ENCODE measurements around the gene CCNL2. TPM values are rescaled to one million over a fixed set of nuclear protein-coding genes. Genes with fewer than 3 reads are reported as not detected.
"Not testable (repeated sequence)": the region's sequence is repeated elsewhere in the genome, so short reads cannot be mapped to it uniquely, and the experiment has no call there.

CCNL2 gene
- total and polyA plus RNA-seq, 2 of the 13 experiments (the other 11 are each of a cell fraction or from before 2014, with no cell fraction given) = 105 to 340 TPM

DNA sequence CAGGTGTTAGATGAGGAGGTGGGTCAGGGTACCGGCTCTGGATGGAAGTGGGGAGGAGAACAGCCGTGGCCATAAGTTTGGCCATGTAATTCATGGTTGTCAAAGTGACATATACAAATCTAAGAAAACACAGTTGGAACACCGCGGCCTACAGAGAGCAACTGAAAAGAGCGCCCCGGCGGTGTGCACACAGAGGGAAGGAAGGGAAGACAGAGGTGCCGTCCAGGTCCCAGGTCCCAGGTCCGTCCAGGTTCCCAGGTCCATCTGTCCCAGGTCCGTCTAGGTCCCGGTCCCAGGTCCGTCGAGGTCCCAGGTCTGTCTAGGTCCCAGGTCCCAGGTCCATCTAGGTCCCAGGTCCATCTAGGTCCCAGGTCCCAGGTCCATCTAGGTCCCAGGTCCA is 12.5 kb upstream of the CCNL2 start:
- intact Hi-C loops (cut with micrococcal nuclease; ENCODE audit: unreplicated experiment) = no loop called here

DNA sequence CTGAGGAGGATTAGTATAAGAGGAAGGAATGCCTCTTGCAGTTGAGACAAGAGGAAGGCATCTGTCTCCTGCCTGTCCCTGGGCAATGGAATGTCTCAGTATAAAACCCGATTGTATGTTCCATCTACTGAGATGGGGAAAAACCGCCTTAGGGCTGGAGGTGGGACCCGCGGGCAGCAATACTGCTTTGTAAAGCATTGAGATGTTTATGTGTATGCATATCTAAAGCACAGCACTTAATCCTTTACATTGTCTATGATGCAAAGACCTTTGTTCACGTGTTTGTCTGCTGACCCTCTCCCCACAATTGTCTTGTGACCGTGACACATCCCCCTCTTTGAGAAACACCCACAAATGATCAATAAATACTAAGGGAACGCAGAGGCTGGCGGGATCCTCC is 11.1 kb upstream of the CCNL2 start:
- H3K4me3 ChIP-seq (replicated peaks in 1 of 3; ENCODE audit: insufficient read depth in 1 of 3, low read depth in 2 of 3, low read length in 3 of 3); FAIRE-seq; H3K27ac ChIP-seq (ENCODE audit: extremely low read length, insufficient read depth, low read length); DNase-seq (ENCODE audit: low spot score); H3K9me3 ChIP-seq (ENCODE audit: low read length); H2AFZ ChIP-seq (ENCODE audit: low read length); H3K9ac ChIP-seq (ENCODE audit: insufficient read depth, low read depth, low read length); H3K4me2 ChIP-seq (ENCODE audit: low read depth, low read length); intact Hi-C loops (cut with micrococcal nuclease; ENCODE audit: unreplicated experiment); ATAC-seq; in situ Hi-C loops (cut with HindIII; ENCODE audit: extremely low pct_ligation_motif_present, low pct_unique_long_range_greater_than_20kb); BruUV-seq (replicated peaks); H3K36me3 ChIP-seq (replicated peaks in 1 of 2; ENCODE audit: control insufficient read depth in 1 of 2, insufficient read depth in 2 of 2, low read length in 2 of 2); CTCF ChIA-PET (ENCODE audit: low intra/inter-chr PET ratio, low total read pairs); H3K27me3 ChIP-seq (ENCODE audit: control insufficient read depth in 1 of 2, insufficient read depth in 2 of 2, low read length in 2 of 2): not testable (repeated sequence)
- Histone ChIP-seq H4K20me1 (ENCODE audit: insufficient read depth, low read length) (peaks cover 18% of the 10 kb centered on the region; the same call in 1 of the 2 replicates), H3K79me2 (ENCODE audit: insufficient read depth, low read length) (peaks cover 34% of the 10 kb centered on the region), H3K4me1 (ENCODE audit: insufficient read depth, low read length) (peaks cover 31% of the 10 kb centered on the region)
- POLR2A ChIA-PET = interaction anchor here (1.5 kb wide), 1 partner anchor 27 kb away, joined by 5 read pairs; no protein-coding TSS in a partner anchor
- WGBS (ENCODE audit: low lambda C conversion rate) = 92% methylated on average over 8 of the region's 8 CpGs

More for the DNA sequence above, 12.5 kb upstream of the CCNL2 start:
- Histone ChIP-seq H4K20me1 (ENCODE audit: insufficient read depth, low read length) (peaks cover 18% of the 10 kb centered on the region; the same call in 1 of the 2 replicates), H3K4me1 (ENCODE audit: insufficient read depth, low read length) (peaks cover 27% of the 10 kb centered on the region), H2AFZ (ENCODE audit: low read length) (no peak overlapping the region), H3K9ac (ENCODE audit: insufficient read depth, low read depth, low read length) (no peak overlapping the region), H3K27ac (ENCODE audit: extremely low read length, insufficient read depth, low read length) (no peak overlapping the region), H3K9me3 (ENCODE audit: low read length) (no peaks in the 10 kb centered on the region), H3K36me3 (replicated peaks in 1 of 2; ENCODE audit: control insufficient read depth in 1 of 2, insufficient read depth in 2 of 2, low read length in 2 of 2) (no peaks in the 10 kb centered on the region), H3K4me3 (replicated peaks in 1 of 3; ENCODE audit: insufficient read depth in 1 of 3, low read depth in 2 of 3, low read length in 3 of 3) (no peak overlapping the region), H3K27me3 (ENCODE audit: control insufficient read depth in 1 of 2, insufficient read depth in 2 of 2, low read length in 2 of 2) (no peaks in the 10 kb centered on the region), H3K4me2 (ENCODE audit: low read depth, low read length) (no peak overlapping the region), H3K79me2 (ENCODE audit: insufficient read depth, low read length) (peaks cover 21% of the 10 kb centered on the region)
- ChIA-PET CTCF (ENCODE audit: low intra/inter-chr PET ratio, low total read pairs) (no interaction called here), POLR2A (interaction anchor here (0.8 to 1.5 kb wide), 2 partner anchors 9 to 26 kb away, joined by 3 to 5 read pairs; partner anchors contain the start of gene ANKRD65)
- DNase-seq (ENCODE audit: low spot score) (no peak), FAIRE-seq (no peak), ATAC-seq (no peak)
- BruUV-seq (replicated peaks) = no TSS peak
- 95% methylated on average over 10 of the region's 13 CpGs for WGBS (ENCODE audit: low lambda C conversion rate)
- in situ Hi-C loops (cut with HindIII; ENCODE audit: extremely low pct_ligation_motif_present, low pct_unique_long_range_greater_than_20kb) = no loop called here
- TF ChIP-seq POLR2A (IDR thresholded peaks at IDR 0.05; ENCODE audit: insufficient read depth in 1 of 2, low read depth in 2 of 2, low read length in 2 of 2) (peak in 1 of 2 experiments; percentile 48; a peak in 2 of 4 replicates), TCF7L2 (IDR thresholded peaks at IDR 0.05; ENCODE audit: low read depth, low read length) (no peak), ZNF549 (CRISPR knock-in tag; IDR thresholded peaks at IDR 0.05) (no peak), AGO1 (IDR thresholded peaks at IDR 0.05; ENCODE audit: low read depth, low read length, poor library complexity, severe bottlenecking) (peak; percentile 64), ELF3 (CRISPR knock-in tag; IDR thresholded peaks at IDR 0.05) (no peak), AGO2 (optimal IDR thresholded peaks at IDR 0.05; ENCODE audit: low read depth, low read length) (peak; percentile 24), PHB2 (IDR thresholded peaks at IDR 0.05; ENCODE audit: partially characterized antibody) (no peak), FOXO4 (CRISPR knock-in tag; conservative IDR thresholded peaks at IDR 0.05) (no peak), MXD4 (CRISPR knock-in tag; IDR thresholded peaks at IDR 0.05) (no peak), ZNF83 (CRISPR knock-in tag; IDR thresholded peaks at IDR 0.05; ENCODE audit: borderline replicate concordance) (no peak), ZFP36 (IDR thresholded peaks at IDR 0.05; ENCODE audit: borderline replicate concordance, low read depth, low read length, partially characterized antibody) (no peak), PAWR (CRISPR knock-in tag; IDR thresholded peaks at IDR 0.05; ENCODE audit: borderline replicate concordance) (no peak), NR1H2 (CRISPR knock-in tag; IDR thresholded peaks at IDR 0.05; ENCODE audit: borderline replicate concordance, low read depth) (no peak), ELF1 (CRISPR knock-in tag; IDR thresholded peaks at IDR 0.05) (no peak)
